K562 (cell line): ENCODE measurements around the gene NOLC1. TPM values are rescaled to one million over a fixed set of nuclear protein-coding genes. Genes with fewer than 3 reads are reported as not detected.

ENCODE experiments used
- ARID1B ChIP-seq: fragments of 450-650 bp; IDR thresholded peaks from 2 replicates; pipeline ENCODE4 v1.6.1; 2016; ENCODE audit warnings: antibody characterized with exemption, mild to moderate bottlenecking, inconsistent platforms
- BRD4 ChIP-seq: fragments of 200-600 bp; sonication (generic); IDR thresholded peaks from 2 replicates; pipeline ENCODE4 v1.6.1; 2017; ENCODE audit warnings: inconsistent platforms
- E2F3 ChIP-seq: fragments of 250-450 bp; sonication (Bioruptor Pico); IDR thresholded peaks from 2 replicates; pipeline ENCODE4 v1.4.0; 2020; ENCODE audit warnings: mild to moderate bottlenecking
- ETS2 ChIP-seq: IDR thresholded peaks from 2 replicates; pipeline ENCODE4 v1.6.1; 2016; ENCODE audit warnings: borderline replicate concordance, missing genetic modification characterization, mild to moderate bottlenecking, moderate library complexity, missing compliant biosample characterization; ENCODE audit not compliant: poor library complexity, severe bottlenecking
- EWSR1 ChIP-seq: fragments of 450-650 bp; IDR thresholded peaks from 2 replicates; pipeline ENCODE4 v1.6.1; 2018; ENCODE audit warnings: borderline replicate concordance, mild to moderate bottlenecking, low read depth, moderate library complexity; ENCODE audit not compliant: partially characterized antibody
- FOXM1 ChIP-seq, 2 experiments: fragments of 450-650 bp in 1 of 2; sonication (generic) in 1 of 2; formaldehyde crosslinking in 1 of 2; IDR thresholded peaks; 2 replicates each; pipeline versions ENCODE4 v1.6.1 to v1.9.0; 2017 to 2022; ENCODE audit warnings: low read depth in 2 of 2, mild to moderate bottlenecking in 2 of 2, missing genetic modification reagents in 1 of 2, moderate library complexity in 1 of 2
- HNRNPL ChIP-seq: fragments of 200-400 bp; formaldehyde crosslinking; IDR thresholded peaks from 2 replicates; pipeline ENCODE4 v1.6.1; 2017; ENCODE audit warnings: low read depth, mild to moderate bottlenecking, low read length
- HNRNPUL1 ChIP-seq: fragments of 200-400 bp; formaldehyde crosslinking; IDR thresholded peaks from 2 replicates; pipeline ENCODE4 v1.6.1; 2017; ENCODE audit warnings: low read length
- IRF1 ChIP-seq: sonication (generic); formaldehyde crosslinking; IDR thresholded peaks from 2 replicates; pipeline ENCODE4 v1.8.0; 2022; ENCODE audit warnings: missing genetic modification reagents, mild to moderate bottlenecking, borderline replicate concordance
- PYGO2 ChIP-seq: fragments of 450-650 bp; IDR thresholded peaks from 2 replicates; pipeline ENCODE4 v1.6.1; 2016; ENCODE audit warnings: mild to moderate bottlenecking, missing genetic modification characterization, moderate library complexity, missing compliant biosample characterization
- RBM17 ChIP-seq: fragments of 200-400 bp; formaldehyde crosslinking; IDR thresholded peaks from 2 replicates; pipeline ENCODE4 v1.6.1; 2017; ENCODE audit warnings: low read depth, mild to moderate bottlenecking, low read length, borderline replicate concordance
- RBM34 ChIP-seq: fragments of 200-400 bp; formaldehyde crosslinking; IDR thresholded peaks from 2 replicates; pipeline ENCODE4 v1.6.1; 2018; ENCODE audit warnings: low read length, borderline replicate concordance; ENCODE audit not compliant: insufficient read depth
- RFX7 ChIP-seq: fragments of 250-450 bp; sonication (Bioruptor Pico); IDR thresholded peaks from 2 replicates; pipeline ENCODE4 v1.5.1; 2021; ENCODE audit warnings: mild to moderate bottlenecking
- SETDB1 ChIP-seq: IDR thresholded peaks from one replicate; pipeline ENCODE4 v1.6.1; 2012; ENCODE audit warnings: low read length, control low read depth, inconsistent platforms
- SIN3A ChIP-seq, 2 experiments: fragments of 150-350 bp in 1 of 2; IDR thresholded peaks; 2 replicates each; pipeline ENCODE4 v1.6.1; 2011 to 2016; ENCODE audit warnings: borderline replicate concordance in 2 of 2, low read depth in 2 of 2, low read length in 2 of 2, mild to moderate bottlenecking in 2 of 2, moderate library complexity in 2 of 2; ENCODE audit not compliant: control insufficient read depth in 1 of 2
- SMARCE1 ChIP-seq: fragments of 450-650 bp; IDR thresholded peaks from 2 replicates; pipeline ENCODE4 v1.7.1; 2016; ENCODE audit warnings: mild to moderate bottlenecking
- SREBF2 ChIP-seq: sonication (generic); formaldehyde crosslinking; IDR thresholded peaks from 2 replicates; pipeline ENCODE4 v1.4.0; 2020; ENCODE audit warnings: mild to moderate bottlenecking, missing genetic modification reagents
- TAF7 ChIP-seq: fragments of 450-650 bp; IDR thresholded peaks from 2 replicates; pipeline ENCODE4 v1.6.1; 2016; ENCODE audit warnings: missing genetic modification characterization, missing compliant biosample characterization
- TEAD2 ChIP-seq: fragments of 450-650 bp; IDR thresholded peaks from 2 replicates; pipeline ENCODE4 v1.6.1; 2016; ENCODE audit warnings: missing genetic modification characterization, control low read depth, missing compliant biosample characterization
- U2AF1 ChIP-seq: fragments of 200-400 bp; formaldehyde crosslinking; optimal IDR thresholded peaks from 2 replicates; pipeline ENCODE3; 2017; ENCODE audit warnings: mild to moderate bottlenecking, low read depth, low read length, moderate library complexity
- ZEB2 ChIP-seq: fragments of 450-650 bp; IDR thresholded peaks from 2 replicates; pipeline ENCODE4 v1.6.1; 2016
- ZFX ChIP-seq: sonication (generic); formaldehyde crosslinking; IDR thresholded peaks from 2 replicates; pipeline ENCODE4 v1.8.0; 2022; ENCODE audit warnings: mild to moderate bottlenecking, missing genetic modification reagents, moderate library complexity
- ZNF24 ChIP-seq: fragments of 450-650 bp; IDR thresholded peaks from 2 replicates; pipeline ENCODE4 v1.6.1; 2016
- ZNF436 ChIP-seq: fragments of 250-450, 450-650 bp; sonication (Bioruptor Pico); formaldehyde crosslinking; IDR thresholded peaks from 2 replicates; pipeline ENCODE4 v1.7.0; 2020; ENCODE audit warnings: mild to moderate bottlenecking
- ZNF507 ChIP-seq: conservative IDR thresholded peaks from 2 replicates; pipeline ENCODE4 v1.6.1; 2017; ENCODE audit warnings: missing genetic modification characterization, missing compliant biosample characterization
- ZNF717 ChIP-seq: fragments of 250-450 bp; sonication (Bioruptor Pico); IDR thresholded peaks from 2 replicates; pipeline ENCODE4 v1.5.0; 2021
- polyA plus RNA-seq, 8 experiments: library from polyadenylated mRNA; depleted of rRNA in 4 of 8; stranded (reverse) in 5 of 8; unstranded in 3 of 8; fragments of >200 nt; fragmentation: Nextera tagmentation in 2 of 8; fragmentation: Illumina TruSeq in 1 of 8; extraction: Ambion mirVana in 2 of 8; extraction: Trizol in 1 of 8; gene quantifications; 2 replicates each; pipeline versions ENCODE4 v1.2.1 to v1.2.3, GENCODE V29; 2011 to 2014; ENCODE audit warnings: inconsistent platforms in 1 of 8, missing spikeins in 1 of 8
- total RNA-seq, 7 experiments: library from RNA; depleted of rRNA in 6 of 7; stranded (reverse); fragments of >200 nt in 6 of 7; fragmentation: Illumina TruSeq in 2 of 7; extraction: Trizol in 2 of 7; gene quantifications; 2 replicates each; pipeline versions ENCODE4 v1.2.1 to v1.2.3, GENCODE V29; 2011 to 2021; ENCODE audit warnings: low replicate concordance in 1 of 7
- TF ChIP-seq, protein P1 (sequence below): fragments of 450-650 bp; IDR thresholded peaks from 2 replicates; pipeline ENCODE4 v1.6.1; 2017; ENCODE audit warnings: mild to moderate bottlenecking, moderate library complexity
- TF ChIP-seq, protein P2 (sequence below): sonication (generic); formaldehyde crosslinking; IDR thresholded peaks from 2 replicates; pipeline ENCODE4 v1.8.0; 2022; ENCODE audit warnings: missing genetic modification reagents, mild to moderate bottlenecking, moderate library complexity, borderline replicate concordance

Gene NOLC1
- total and polyA plus RNA-seq, 9 of the 15 experiments (the other 6 are each of a cell fraction or from before 2014, with no cell fraction given), result 102 to 310 (median 165) TPM

DNA sequence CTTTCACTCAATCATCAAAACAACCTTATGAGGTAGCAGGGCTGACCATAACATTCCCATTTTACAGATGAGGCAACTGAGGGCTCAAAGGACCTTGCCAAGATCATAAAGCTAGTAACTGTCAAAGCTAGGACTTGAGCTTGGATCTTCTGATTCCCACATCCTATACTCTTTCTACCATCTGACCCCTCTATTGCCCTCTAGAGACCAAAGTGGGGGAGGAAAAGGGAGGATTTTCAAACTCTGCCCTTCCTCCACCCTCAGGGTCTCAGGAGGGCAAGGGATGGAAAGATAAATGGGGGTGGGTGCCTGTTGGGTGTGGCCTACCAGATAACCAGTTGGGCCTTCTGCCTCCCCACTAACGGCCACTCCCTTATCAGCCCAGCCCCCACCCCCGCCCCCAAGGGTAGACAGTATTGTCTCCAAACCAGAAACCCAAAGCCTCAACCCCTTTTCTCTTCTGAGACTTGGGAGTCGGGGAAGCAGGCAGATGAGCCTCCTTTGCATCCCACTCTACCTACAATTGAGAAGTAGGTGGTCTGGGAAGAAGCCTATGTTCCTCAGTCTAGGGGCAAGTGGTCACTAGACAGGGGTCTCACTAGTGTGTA is 39.9 kb upstream of the NOLC1 start (continued):
- TF ChIP-seq ETS2, result no peak
- 0 out of 2 replicates have a peak, but pooled peaks have one; percentile 58 for TF ChIP-seq FOXM1 (IDR thresholded peaks at IDR 0.05; ENCODE audit: low read depth)
- TF ChIP-seq FOXM1 (CRISPR knock-in tag; IDR thresholded peaks at IDR 0.05; ENCODE audit: low read depth), result no peak
- TF ChIP-seq SREBF2, result no peak
- no peak for TF ChIP-seq SETDB1
- no peak; a peak in 1 of 4 replicates for TF ChIP-seq SIN3A (IDR thresholded peaks at IDR 0.05; ENCODE audit: borderline replicate concordance in 2 of 2, control insufficient read depth in 1 of 2, low read depth in 2 of 2, low read length in 2 of 2)
- no peak for TF ChIP-seq BRD4
- TF ChIP-seq IRF1 (CRISPR knock-in tag), result no peak
- TF ChIP-seq HNRNPL, result no peak
- no peak for TF ChIP-seq RBM34
- no peak for TF ChIP-seq RFX7 (CRISPR knock-in tag)
- TF ChIP-seq, protein P1, sequence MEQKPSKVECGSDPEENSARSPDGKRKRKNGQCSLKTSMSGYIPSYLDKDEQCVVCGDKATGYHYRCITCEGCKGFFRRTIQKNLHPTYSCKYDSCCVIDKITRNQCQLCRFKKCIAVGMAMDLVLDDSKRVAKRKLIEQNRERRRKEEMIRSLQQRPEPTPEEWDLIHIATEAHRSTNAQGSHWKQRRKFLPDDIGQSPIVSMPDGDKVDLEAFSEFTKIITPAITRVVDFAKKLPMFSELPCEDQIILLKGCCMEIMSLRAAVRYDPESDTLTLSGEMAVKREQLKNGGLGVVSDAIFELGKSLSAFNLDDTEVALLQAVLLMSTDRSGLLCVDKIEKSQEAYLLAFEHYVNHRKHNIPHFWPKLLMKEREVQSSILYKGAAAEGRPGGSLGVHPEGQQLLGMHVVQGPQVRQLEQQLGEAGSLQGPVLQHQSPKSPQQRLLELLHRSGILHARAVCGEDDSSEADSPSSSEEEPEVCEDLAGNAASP, result no peak
- TF ChIP-seq ZNF24, result no peak
- TF ChIP-seq ZNF507, result no peak
- TF ChIP-seq HNRNPUL1, result no peak
- no peak for TF ChIP-seq EWSR1
- TF ChIP-seq E2F3 (CRISPR knock-in tag), result no peak
- TF ChIP-seq, protein P2, sequence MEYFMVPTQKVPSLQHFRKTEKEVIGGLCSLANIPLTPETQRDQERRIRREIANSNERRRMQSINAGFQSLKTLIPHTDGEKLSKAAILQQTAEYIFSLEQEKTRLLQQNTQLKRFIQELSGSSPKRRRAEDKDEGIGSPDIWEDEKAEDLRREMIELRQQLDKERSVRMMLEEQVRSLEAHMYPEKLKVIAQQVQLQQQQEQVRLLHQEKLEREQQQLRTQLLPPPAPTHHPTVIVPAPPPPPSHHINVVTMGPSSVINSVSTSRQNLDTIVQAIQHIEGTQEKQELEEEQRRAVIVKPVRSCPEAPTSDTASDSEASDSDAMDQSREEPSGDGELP, result peak; percentile 70; the same call in 1 of the 2 replicates
- TF ChIP-seq SMARCE1, result peak; percentile 76; the same call in 1 of the 2 replicates
- no peak for TF ChIP-seq PYGO2 (tag)
- peak; percentile 89 for TF ChIP-seq ARID1B
- TF ChIP-seq U2AF1, result no peak
- TF ChIP-seq TEAD2 (tag), result no peak
- no peak for TF ChIP-seq ZFX
- TF ChIP-seq ZNF436 (CRISPR knock-in tag), result no peak
- no peak; the same call in 1 of the 2 replicates for TF ChIP-seq ZEB2
- no peak for TF ChIP-seq RBM17
- TF ChIP-seq TAF7, result no peak
- TF ChIP-seq ZNF717 (CRISPR knock-in tag), result no peak
